ENCODE data around the gene NPIPA5.
"Not testable (repeated sequence)": the region's sequence is repeated elsewhere in the genome, so short reads cannot be mapped to it uniquely, and the experiment has no call there.

The NPIPA5 gene

GRCh38 chr16:15389916-15390315 is 11.8 kb upstream of the NPIPA5 start:
- DNase-seq (ENCODE audit: low read depth), result not testable (repeated sequence)

- DNase-seq (ENCODE audit: low read depth), result not testable (repeated sequence)
Measured at GRCh38 chr16:15388060-15388459, 10.0 kb upstream of the NPIPA5 start.

DNA sequence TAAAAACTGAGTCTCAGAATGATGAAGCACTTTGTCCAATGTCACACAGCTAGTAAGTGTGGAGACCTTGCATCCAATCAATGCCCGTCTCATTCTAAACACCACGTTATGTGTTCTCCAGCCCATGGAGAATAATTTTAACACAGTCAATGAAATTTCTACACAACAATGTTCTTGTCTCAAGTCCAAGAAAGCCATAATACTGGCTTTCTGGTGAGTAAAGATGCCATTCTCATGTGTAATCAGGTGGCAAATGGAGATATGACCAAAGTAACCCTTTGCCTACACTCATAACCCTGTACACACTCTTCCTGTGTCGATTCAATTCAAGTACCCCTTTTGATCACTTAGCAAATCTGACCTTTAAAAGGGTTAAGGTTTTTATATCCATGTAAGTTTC is 4.7 kb upstream of the NPIPA5 start:
- not testable (repeated sequence) for DNase-seq (ENCODE audit: low read depth)

- not testable (repeated sequence) for DNase-seq (ENCODE audit: low read depth)
Measured at GRCh38 chr16:15357495-15357894, 20.6 kb downstream of the NPIPA5 start.

- not testable (repeated sequence) for DNase-seq (ENCODE audit: low read depth)
Measured at GRCh38 chr16:15354846-15355245, 23.2 kb downstream of the NPIPA5 start.

DNA sequence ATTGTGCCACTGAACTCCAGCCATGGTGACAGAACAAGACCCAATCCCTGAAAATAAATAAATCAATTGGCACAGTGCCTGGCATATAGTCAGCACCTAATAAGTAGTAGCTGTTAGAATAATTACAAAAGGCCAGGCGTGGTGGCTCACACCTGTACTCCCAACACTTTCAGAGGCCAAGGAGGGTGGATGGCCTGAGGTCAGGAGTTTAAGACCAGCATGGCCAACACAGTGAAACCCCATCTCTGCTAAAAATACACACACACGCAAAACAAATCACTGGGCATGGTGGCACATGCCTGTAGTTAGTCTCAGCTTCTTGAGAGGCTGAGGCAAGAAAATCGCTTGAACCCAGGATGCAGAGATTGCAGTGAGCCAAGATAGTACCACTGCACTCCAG is 25.2 kb downstream of the NPIPA5 start:
- DNase-seq (ENCODE audit: low read depth), result not testable (repeated sequence)

- DNase-seq (ENCODE audit: low read depth), result not testable (repeated sequence)
Measured at GRCh38 chr16:15351745-15352144, 26.3 kb downstream of the NPIPA5 start.

DNA sequence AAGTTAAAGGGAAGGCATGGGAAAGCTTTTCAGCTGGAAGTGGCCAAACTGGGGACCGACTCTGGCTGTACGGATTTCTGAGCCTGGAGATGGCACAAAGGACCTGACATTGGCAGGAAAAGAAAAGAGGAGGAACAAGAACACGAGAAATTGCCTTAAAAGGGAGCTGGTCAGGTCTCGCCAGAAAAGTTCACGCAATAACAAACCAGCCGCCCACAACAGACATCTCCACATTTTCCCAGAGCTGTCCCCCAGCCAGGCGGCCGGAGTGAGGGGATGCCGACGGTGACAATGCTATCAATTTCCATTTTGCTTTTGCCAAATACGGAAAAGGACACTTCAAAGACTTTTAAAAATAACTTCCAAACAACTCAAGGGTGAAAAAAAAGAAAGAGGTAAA is 26.8 kb downstream of the NPIPA5 start:
- DNase-seq (ENCODE audit: low read depth), result not testable (repeated sequence)

DNA sequence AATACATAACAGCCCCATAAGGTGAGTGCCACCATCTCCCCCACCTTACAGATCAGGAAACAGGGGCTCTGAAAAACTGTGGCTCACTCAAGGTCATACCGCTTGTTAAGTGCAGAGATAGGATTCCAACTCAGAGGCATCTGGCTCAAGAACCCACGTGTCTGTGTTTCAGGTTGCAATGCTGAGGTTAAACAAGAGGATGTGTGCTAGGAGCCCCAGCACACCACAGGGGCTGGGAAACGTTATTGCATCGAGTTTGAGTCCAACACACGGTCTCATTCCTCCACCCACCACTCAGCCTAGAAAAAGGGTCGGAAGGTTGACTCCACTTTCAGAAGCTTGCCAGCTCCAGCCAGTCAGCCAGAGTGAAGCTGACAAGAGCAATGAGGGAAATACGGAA is 29.4 kb downstream of the NPIPA5 start:
- not testable (repeated sequence) for DNase-seq (ENCODE audit: low read depth)

DNA sequence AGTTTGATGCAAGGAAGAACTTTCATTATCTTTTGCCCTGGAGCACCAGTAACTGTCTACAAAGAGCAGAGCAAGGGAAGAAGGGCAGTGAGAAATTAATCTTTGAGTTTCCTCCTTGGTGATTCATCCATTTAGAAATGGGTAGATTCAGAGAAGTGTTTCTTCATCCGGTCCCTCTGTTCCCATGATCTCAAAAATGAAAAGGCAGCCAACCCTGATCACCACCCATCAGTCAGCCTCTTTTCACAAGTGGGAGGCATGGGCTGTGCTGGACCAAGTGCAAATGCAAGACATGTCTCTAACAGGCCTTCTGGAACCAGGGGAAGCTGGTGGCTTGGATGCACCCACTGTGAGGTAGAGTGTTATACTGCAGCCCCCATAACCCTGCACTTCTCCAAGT is 35.8 kb downstream of the NPIPA5 start:
- not testable (repeated sequence) for DNase-seq (ENCODE audit: low read depth)

GRCh38 chr16:15338986-15339385 is 39.1 kb downstream of the NPIPA5 start:
- not testable (repeated sequence) for DNase-seq (ENCODE audit: low read depth)

DNA sequence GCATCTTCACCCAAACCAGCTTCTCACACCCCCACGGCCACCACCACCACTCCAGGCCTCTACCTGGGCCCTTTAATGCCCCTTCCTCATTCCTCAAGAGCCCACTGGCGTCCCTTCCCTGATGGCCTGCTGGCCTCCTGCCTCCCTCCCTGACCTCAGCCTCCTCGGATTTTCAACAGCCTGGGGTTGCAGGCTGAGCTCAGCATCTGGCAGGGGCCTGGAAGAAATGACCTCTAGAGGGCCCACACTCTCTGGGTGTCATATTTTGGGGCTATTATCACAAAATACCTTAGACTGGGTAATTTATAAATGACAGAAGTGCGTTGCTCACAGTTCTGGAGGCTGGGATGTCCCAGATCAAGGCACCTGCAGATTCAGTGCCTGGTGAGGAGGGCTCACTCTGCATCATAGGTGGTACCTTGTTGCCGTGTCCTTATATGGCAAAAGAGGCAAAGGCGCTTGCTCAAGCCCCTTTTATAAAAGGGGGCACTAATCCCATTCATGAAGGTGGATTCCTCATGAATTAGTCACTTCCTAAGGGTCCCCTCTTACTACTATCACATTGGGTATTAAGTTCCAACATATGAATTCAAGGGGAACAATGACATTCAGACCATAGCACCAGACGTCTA is 40.0 kb downstream of the NPIPA5 start:
- not testable (repeated sequence) for DNase-seq (ENCODE audit: low read depth)

GRCh38 chr16:15335609-15336008 is 42.5 kb downstream of the NPIPA5 start:
- not testable (repeated sequence) for DNase-seq (ENCODE audit: low read depth)

- DNase-seq (ENCODE audit: low read depth), result not testable (repeated sequence)
Measured at GRCh38 chr16:15333969-15334368, 44.1 kb downstream of the NPIPA5 start.

GRCh38 chr16:15330978-15331377 is 47.1 kb downstream of the NPIPA5 start:
- DNase-seq (ENCODE audit: low read depth), result not testable (repeated sequence)

GRCh38 chr16:15324954-15325353 is 53.1 kb downstream of the NPIPA5 start:
- not testable (repeated sequence) for DNase-seq (ENCODE audit: low read depth)

DNA sequence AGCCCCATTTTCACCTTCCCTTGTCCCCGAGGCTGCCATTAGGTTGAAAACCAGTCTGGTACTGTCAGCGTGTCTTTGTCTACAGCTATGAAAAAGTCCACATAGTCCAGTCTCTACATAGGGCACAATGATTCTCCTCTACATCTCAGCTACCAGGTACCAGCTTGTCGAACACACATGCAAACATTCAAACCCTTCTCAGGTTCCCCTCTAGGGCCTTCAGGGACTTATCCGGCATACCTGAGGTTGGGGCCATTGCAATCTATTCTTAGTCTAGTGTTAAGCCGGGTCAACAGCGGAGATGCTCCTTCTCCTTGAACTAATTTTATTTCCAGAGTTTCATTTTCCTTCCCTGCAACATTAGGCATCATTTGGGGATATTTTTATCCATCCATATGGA is 54.7 kb downstream of the NPIPA5 start:
- not testable (repeated sequence) for DNase-seq (ENCODE audit: low read depth)

DNA sequence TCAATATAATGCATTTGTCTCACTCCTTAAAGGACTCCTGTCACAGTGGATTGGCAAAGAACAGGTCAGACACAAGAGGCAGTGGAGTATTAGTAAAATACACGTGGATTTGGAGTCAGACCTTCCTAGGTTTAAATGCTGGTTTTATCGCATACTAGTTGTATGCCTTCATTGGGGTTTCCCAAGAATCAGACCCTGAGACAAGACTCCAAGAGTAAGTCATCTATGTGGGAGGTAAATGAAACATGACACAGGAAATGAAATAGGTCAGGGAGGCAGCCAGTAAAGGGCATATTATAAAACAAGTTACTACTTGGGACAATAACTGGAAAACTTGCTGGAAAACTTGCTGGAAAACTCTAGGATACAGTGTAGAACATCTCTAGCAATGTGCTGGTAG is 56.9 kb downstream of the NPIPA5 start:
- DNase-seq (ENCODE audit: low read depth), result not testable (repeated sequence)

DNA sequence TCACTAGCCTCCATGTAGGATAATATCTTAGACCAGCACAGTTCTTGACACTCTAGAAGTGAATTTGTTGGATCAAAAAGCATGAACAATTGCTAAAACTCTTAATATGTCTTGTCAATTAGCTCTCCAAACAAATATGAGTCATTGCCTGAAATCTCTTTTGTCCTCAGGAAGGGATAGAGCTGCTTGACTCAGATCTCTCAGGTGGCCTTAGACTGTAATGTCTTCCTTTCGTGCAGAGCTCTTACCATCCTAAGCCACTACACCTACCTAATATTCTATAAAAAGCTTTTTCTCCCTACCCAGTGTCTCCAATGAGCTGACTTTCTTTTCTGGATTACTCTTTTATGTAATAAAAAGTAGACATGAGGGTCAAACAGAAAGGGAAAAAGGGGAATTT is 63.5 kb downstream of the NPIPA5 start:
- DNase-seq (ENCODE audit: low read depth), result not testable (repeated sequence)

Data from GM04503 (cell line).